Liver (tissue), 3 donors: ENCODE results near the gene DES.

Experiments used
- ATF3 ChIP-seq: IDR thresholded peaks from 2 replicates; pipeline ENCODE4 v1.6.1; 2016; ENCODE audit warnings: antibody characterized with exemption
- GABPA ChIP-seq, 2 donors: IDR thresholded peaks in 1 of 2; conservative IDR thresholded peaks in 1 of 2; 2 replicates each; pipeline ENCODE4 v1.6.1; 2016; ENCODE audit warnings: antibody characterized with exemption in 2 of 2, mild to moderate bottlenecking in 1 of 2, moderate library complexity in 1 of 2
- HNF4G ChIP-seq: IDR thresholded peaks from 2 replicates; pipeline ENCODE4 v1.6.1; 2016; ENCODE audit warnings: antibody characterized with exemption
- JUND ChIP-seq, 2 donors: IDR thresholded peaks; 2 replicates each; pipeline ENCODE4 v1.6.1; 2016; ENCODE audit warnings: antibody characterized with exemption in 2 of 2
- MAX ChIP-seq: IDR thresholded peaks from 2 replicates; pipeline ENCODE4 v1.6.1; 2016; ENCODE audit warnings: antibody characterized with exemption
- NR2F2 ChIP-seq: IDR thresholded peaks from 2 replicates; pipeline ENCODE4 v1.6.1; 2016; ENCODE audit warnings: antibody characterized with exemption
- RAD21 ChIP-seq, 2 donors: IDR thresholded peaks; 2 replicates each; pipeline ENCODE4 v1.6.1; 2016; ENCODE audit warnings: antibody characterized with exemption in 2 of 2, mild to moderate bottlenecking in 2 of 2
- RXRA ChIP-seq, 2 donors: IDR thresholded peaks; 2 replicates each; pipeline ENCODE4 v1.6.1; 2017 to 2018; ENCODE audit warnings: antibody characterized with exemption in 2 of 2, mild to moderate bottlenecking in 1 of 2
- SP1 ChIP-seq: IDR thresholded peaks from 2 replicates; pipeline ENCODE4 v1.6.1; 2018; ENCODE audit warnings: antibody characterized with exemption, mild to moderate bottlenecking
- TAF1 ChIP-seq: conservative IDR thresholded peaks from 2 replicates; pipeline ENCODE4 v1.6.1; 2016; ENCODE audit warnings: antibody characterized with exemption, mild to moderate bottlenecking
- YY1 ChIP-seq: IDR thresholded peaks from 2 replicates; pipeline ENCODE4 v1.6.1; 2016; ENCODE audit warnings: antibody characterized with exemption, mild to moderate bottlenecking
- TF ChIP-seq, protein P1 (sequence below): fragments of 150-350 bp; IDR thresholded peaks from 2 replicates; pipeline ENCODE4 v1.5.1; 2017; ENCODE audit warnings: improper control_type of control experiment, low read depth, low read length; ENCODE audit not compliant: missing input control
- TF ChIP-seq, protein P2 (sequence below): IDR thresholded peaks from 2 replicates; pipeline ENCODE4 v1.6.1; 2016; ENCODE audit warnings: antibody characterized with exemption
- TF ChIP-seq, protein P3 (sequence below): IDR thresholded peaks from 2 replicates; pipeline ENCODE4 v1.6.1; 2016; ENCODE audit warnings: antibody characterized with exemption, mild to moderate bottlenecking
- donor health status: healthy.
- donor health status: healthy.

DNA sequence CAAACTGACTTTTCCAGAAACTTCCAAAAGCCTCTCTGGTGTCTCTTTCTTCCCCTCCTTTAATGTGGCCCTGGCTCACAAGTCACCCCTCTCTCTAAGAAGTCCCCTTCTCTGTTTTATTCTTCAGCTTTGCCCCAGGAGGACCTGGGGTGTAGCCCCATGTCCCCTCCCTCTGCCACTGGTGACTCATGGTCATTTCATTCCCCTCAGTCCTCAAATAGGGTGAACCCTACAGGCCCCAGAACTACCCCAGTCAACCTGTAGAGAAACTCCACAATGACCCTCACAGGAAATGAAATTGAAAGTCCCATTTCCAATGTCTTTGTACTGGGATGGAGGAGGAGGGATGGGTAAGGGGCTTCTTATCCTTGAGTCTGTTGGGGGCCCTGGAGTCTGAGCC, 10.3 kb downstream of the DES start:
- TF ChIP-seq, protein P1, sequence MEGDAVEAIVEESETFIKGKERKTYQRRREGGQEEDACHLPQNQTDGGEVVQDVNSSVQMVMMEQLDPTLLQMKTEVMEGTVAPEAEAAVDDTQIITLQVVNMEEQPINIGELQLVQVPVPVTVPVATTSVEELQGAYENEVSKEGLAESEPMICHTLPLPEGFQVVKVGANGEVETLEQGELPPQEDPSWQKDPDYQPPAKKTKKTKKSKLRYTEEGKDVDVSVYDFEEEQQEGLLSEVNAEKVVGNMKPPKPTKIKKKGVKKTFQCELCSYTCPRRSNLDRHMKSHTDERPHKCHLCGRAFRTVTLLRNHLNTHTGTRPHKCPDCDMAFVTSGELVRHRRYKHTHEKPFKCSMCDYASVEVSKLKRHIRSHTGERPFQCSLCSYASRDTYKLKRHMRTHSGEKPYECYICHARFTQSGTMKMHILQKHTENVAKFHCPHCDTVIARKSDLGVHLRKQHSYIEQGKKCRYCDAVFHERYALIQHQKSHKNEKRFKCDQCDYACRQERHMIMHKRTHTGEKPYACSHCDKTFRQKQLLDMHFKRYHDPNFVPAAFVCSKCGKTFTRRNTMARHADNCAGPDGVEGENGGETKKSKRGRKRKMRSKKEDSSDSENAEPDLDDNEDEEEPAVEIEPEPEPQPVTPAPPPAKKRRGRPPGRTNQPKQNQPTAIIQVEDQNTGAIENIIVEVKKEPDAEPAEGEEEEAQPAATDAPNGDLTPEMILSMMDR: no peak
- TF ChIP-seq TAF1: no peak
- TF ChIP-seq, protein P2, sequence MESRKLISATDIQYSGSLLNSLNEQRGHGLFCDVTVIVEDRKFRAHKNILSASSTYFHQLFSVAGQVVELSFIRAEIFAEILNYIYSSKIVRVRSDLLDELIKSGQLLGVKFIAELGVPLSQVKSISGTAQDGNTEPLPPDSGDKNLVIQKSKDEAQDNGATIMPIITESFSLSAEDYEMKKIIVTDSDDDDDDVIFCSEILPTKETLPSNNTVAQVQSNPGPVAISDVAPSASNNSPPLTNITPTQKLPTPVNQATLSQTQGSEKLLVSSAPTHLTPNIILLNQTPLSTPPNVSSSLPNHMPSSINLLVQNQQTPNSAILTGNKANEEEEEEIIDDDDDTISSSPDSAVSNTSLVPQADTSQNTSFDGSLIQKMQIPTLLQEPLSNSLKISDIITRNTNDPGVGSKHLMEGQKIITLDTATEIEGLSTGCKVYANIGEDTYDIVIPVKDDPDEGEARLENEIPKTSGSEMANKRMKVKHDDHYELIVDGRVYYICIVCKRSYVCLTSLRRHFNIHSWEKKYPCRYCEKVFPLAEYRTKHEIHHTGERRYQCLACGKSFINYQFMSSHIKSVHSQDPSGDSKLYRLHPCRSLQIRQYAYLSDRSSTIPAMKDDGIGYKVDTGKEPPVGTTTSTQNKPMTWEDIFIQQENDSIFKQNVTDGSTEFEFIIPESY: no peak
- TF ChIP-seq RAD21 (IDR thresholded peaks at IDR 0.05): no peak
- no peak for TF ChIP-seq MAX
- TF ChIP-seq, protein P3, sequence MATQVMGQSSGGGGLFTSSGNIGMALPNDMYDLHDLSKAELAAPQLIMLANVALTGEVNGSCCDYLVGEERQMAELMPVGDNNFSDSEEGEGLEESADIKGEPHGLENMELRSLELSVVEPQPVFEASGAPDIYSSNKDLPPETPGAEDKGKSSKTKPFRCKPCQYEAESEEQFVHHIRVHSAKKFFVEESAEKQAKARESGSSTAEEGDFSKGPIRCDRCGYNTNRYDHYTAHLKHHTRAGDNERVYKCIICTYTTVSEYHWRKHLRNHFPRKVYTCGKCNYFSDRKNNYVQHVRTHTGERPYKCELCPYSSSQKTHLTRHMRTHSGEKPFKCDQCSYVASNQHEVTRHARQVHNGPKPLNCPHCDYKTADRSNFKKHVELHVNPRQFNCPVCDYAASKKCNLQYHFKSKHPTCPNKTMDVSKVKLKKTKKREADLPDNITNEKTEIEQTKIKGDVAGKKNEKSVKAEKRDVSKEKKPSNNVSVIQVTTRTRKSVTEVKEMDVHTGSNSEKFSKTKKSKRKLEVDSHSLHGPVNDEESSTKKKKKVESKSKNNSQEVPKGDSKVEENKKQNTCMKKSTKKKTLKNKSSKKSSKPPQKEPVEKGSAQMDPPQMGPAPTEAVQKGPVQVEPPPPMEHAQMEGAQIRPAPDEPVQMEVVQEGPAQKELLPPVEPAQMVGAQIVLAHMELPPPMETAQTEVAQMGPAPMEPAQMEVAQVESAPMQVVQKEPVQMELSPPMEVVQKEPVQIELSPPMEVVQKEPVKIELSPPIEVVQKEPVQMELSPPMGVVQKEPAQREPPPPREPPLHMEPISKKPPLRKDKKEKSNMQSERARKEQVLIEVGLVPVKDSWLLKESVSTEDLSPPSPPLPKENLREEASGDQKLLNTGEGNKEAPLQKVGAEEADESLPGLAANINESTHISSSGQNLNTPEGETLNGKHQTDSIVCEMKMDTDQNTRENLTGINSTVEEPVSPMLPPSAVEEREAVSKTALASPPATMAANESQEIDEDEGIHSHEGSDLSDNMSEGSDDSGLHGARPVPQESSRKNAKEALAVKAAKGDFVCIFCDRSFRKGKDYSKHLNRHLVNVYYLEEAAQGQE: no peak
- TF ChIP-seq GABPA (IDR thresholded peaks at IDR 0.05 in 1 of 2, conservative IDR thresholded peaks at IDR 0.05 in 1 of 2): no peak
- no peak for TF ChIP-seq ATF3
- no peak for TF ChIP-seq RXRA (IDR thresholded peaks at IDR 0.05)
- TF ChIP-seq SP1: no peak
- no peak for TF ChIP-seq HNF4G
- no peak for TF ChIP-seq JUND (IDR thresholded peaks at IDR 0.05)
- no peak for TF ChIP-seq YY1
- no peak for TF ChIP-seq NR2F2
